ENCODE data around the gene ALX3. TPM values are rescaled to one million over a fixed set of nuclear protein-coding genes. Genes with fewer than 3 reads are reported as not detected.

ALX3 gene
- total RNA-seq, 1 experiment from 2014 or later: not detected

DNA sequence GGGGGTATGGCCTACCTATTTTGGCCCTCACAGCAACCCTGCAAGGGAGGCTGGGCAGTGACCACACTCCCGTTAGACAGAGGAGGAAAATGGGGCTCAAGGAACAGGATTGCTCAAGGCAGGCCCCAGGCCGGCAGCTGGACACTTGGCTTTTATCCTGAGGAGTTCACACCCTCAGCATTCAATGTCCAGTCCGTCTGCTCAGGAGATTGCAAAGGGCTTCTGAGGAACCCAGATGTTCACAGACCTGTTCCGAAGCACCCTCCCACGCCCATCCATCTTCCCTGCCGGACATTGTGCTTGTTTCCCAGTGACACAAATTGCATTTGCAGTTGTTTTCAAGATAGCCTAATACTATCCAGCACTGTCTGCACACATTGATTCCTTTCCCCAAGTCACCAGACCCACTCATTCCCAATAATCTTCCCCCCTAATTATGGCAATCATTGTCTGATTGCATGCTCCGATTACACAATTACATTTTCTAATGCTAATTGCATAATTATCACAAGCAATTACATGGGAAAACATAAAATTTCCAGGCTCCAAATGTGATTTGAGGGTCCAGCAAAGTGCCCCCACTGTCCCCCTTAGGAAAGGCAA lies 37.5 kb upstream of the ALX3 start:
- no peak overlapping the region for H2AFZ ChIP-seq
- H3K36me3 ChIP-seq (ENCODE audit: low read depth): no peaks in the 10 kb centered on the region
- H4K20me1 ChIP-seq (ENCODE audit: insufficient read depth): no peaks in the 10 kb centered on the region
- CTCF ChIA-PET: no interaction called here
- no peaks in the 10 kb centered on the region for H3K9me3 ChIP-seq (ENCODE audit: insufficient read depth, low read depth)
- no peak overlapping the region for H3K4me2 ChIP-seq
- no peak overlapping the region for H3K27ac ChIP-seq
- H3K4me1 ChIP-seq (replicated peaks; ENCODE audit: insufficient read depth): peaks cover 81% of the 10 kb centered on the region
- no peaks in the 10 kb centered on the region for H3K79me2 ChIP-seq (ENCODE audit: low read depth)
- peaks cover 28% of the 10 kb centered on the region for H3F3A ChIP-seq (ENCODE audit: insufficient read depth, low read depth)
- H3K9me2 ChIP-seq (ENCODE audit: insufficient read depth): no peaks in the 10 kb centered on the region
- no peak for DNase-seq
- TF ChIP-seq, protein P1, sequence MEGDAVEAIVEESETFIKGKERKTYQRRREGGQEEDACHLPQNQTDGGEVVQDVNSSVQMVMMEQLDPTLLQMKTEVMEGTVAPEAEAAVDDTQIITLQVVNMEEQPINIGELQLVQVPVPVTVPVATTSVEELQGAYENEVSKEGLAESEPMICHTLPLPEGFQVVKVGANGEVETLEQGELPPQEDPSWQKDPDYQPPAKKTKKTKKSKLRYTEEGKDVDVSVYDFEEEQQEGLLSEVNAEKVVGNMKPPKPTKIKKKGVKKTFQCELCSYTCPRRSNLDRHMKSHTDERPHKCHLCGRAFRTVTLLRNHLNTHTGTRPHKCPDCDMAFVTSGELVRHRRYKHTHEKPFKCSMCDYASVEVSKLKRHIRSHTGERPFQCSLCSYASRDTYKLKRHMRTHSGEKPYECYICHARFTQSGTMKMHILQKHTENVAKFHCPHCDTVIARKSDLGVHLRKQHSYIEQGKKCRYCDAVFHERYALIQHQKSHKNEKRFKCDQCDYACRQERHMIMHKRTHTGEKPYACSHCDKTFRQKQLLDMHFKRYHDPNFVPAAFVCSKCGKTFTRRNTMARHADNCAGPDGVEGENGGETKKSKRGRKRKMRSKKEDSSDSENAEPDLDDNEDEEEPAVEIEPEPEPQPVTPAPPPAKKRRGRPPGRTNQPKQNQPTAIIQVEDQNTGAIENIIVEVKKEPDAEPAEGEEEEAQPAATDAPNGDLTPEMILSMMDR (conservative IDR thresholded peaks at IDR 0.05): no peak
- TF ChIP-seq EZH2 (IDR thresholded peaks at IDR 0.05; ENCODE audit: low read depth): no peak
- BruUV-seq (replicated peaks): no TSS peak
- H3K27me3 ChIP-seq (ENCODE audit: insufficient read depth, low read depth): no peaks in the 10 kb centered on the region
- H3K4me3 ChIP-seq: no peak overlapping the region
- POLR2A ChIA-PET (ENCODE audit: unreplicated experiment): no interaction called here
- intact Hi-C loops (cut with micrococcal nuclease; ENCODE audit: unreplicated experiment): loop anchor here (2.0 to 10.0 kb wide), 2 partner anchors 19 to 333 kb away; no protein-coding TSS in a partner anchor

DNA sequence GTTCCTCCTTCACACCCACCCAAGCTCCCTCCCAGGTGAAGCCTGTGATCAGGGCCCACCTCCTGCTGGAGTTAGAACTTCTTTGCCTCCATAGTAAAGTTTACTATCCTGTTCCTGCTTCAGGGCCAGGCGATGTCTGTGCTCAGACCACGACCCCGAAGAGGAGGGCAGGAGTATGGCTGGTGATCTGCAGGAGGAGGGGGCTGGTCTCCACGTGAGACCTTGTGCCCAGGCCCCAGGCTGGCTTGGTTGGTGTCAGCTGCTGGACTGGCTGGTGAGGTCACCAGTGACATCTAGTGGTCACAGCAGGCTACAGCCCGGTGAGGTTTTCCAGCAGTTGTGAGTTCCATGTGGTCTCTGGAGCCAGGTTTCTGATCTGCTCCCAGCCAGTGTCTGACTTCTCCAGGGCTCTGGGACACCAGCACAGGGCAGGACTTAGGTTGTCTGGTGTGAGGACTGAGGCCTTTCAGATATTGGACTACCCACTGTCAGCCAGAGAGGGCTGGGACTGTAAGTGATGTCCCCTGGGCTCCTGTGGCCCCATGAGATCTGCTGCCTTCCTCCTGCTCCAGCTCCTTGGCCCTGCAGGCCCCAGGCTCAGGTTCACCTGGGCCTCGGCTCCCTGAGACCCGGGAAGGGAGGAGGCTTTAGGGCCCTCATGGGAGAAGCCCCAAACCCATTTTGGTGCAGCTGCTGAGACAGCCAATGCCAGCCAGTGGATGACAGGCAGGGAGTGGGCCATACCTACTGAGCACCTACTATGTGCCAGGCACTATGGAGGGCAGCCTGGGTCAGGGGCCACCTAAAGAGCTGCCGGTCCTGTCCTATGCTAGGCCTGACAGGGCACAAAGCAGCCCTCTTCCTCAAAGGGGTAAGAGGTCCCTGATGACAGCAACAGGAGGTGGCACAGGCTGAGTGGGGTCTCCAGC lies 35.8 kb upstream of the ALX3 start:
- Histone ChIP-seq H3K4me1 (replicated peaks; ENCODE audit: insufficient read depth) (peaks cover 84% of the 10 kb centered on the region), H3F3A (ENCODE audit: insufficient read depth, low read depth) (peaks cover 36% of the 10 kb centered on the region), H3K4me2 (peak overlapping the region; percentile 68), H3K79me2 (ENCODE audit: low read depth) (no peaks in the 10 kb centered on the region), H3K36me3 (ENCODE audit: low read depth) (no peaks in the 10 kb centered on the region), H3K9me3 (ENCODE audit: insufficient read depth, low read depth) (no peaks in the 10 kb centered on the region), H3K27me3 (ENCODE audit: insufficient read depth, low read depth) (no peaks in the 10 kb centered on the region), H2AFZ (no peak overlapping the region), H4K20me1 (ENCODE audit: insufficient read depth) (no peaks in the 10 kb centered on the region), H3K4me3 (no peak overlapping the region), H3K27ac (0 out of 2 replicates have a peak overlapping the region, but pooled peaks have one; percentile 99), H3K9me2 (ENCODE audit: insufficient read depth) (no peaks in the 10 kb centered on the region)
- DNase-seq: peak; percentile 60 to 70
- BruUV-seq (replicated peaks): no TSS peak
- intact Hi-C loops (cut with micrococcal nuclease; ENCODE audit: unreplicated experiment): loop anchor here (1.0 to 10.0 kb wide), 5 partner anchors 17 to 560 kb away; no protein-coding TSS in a partner anchor
- no peak for TF ChIP-seq EZH2 (IDR thresholded peaks at IDR 0.05; ENCODE audit: low read depth)
- TF ChIP-seq, protein P1 (conservative IDR thresholded peaks at IDR 0.05): peak; percentile 98
- ChIA-PET POLR2A (ENCODE audit: unreplicated experiment) (interaction anchor here (0.7 kb wide), 1 partner anchor 176 kb away, joined by 3 read pairs; no protein-coding TSS in a partner anchor), CTCF (interaction anchor here (0.5 to 3.1 kb wide), 6 partner anchors 10 to 71 kb away, joined by 4 to 30 read pairs (median 6); partner anchors contain the start of gene STRIP1)

DNA sequence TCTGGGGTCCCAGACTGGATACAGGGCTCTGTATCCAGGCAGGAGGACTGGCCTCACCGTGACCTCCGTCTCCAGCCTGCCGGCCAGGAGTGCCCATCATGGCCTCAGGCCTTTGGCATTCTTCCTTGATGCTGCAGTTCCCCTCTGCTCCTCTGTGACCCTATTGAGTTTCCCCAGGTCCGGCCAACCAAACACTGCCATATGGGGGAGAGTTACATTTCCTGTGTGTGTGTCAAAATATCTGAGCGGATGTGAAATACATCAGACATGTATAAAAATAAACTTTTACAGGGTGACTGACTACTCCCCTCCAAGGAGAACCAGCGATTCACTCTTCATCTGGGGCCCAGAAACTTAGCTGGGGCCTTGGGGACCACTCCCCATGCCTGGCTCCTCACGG lies 31.6 kb upstream of the ALX3 start:
- Histone ChIP-seq H3K9me2 (ENCODE audit: insufficient read depth) (no peaks in the 10 kb centered on the region), H2AFZ (peak overlapping the region; percentile 8; the same call in 1 of the 2 replicates), H3K4me1 (replicated peaks; ENCODE audit: insufficient read depth) (peaks cover 96% of the 10 kb centered on the region), H4K20me1 (ENCODE audit: insufficient read depth) (no peaks in the 10 kb centered on the region), H3K4me3 (peak overlapping the region; percentile 22; the same call in 1 of the 2 replicates), H3K4me2 (peak overlapping the region; percentile 68), H3K27ac (peak overlapping the region; percentile 99), H3K79me2 (ENCODE audit: low read depth) (peaks cover 4% of the 10 kb centered on the region), H3K9me3 (ENCODE audit: insufficient read depth, low read depth) (no peaks in the 10 kb centered on the region), H3K27me3 (ENCODE audit: insufficient read depth, low read depth) (no peaks in the 10 kb centered on the region), H3F3A (ENCODE audit: insufficient read depth, low read depth) (peaks cover 60% of the 10 kb centered on the region), H3K36me3 (ENCODE audit: low read depth) (no peaks in the 10 kb centered on the region)
- intact Hi-C loops (cut with micrococcal nuclease; ENCODE audit: unreplicated experiment): loop anchor here (1.0 to 10.0 kb wide), 2 partner anchors 11 to 327 kb away; no protein-coding TSS in a partner anchor
- TF ChIP-seq, protein P1 (conservative IDR thresholded peaks at IDR 0.05): no peak
- TF ChIP-seq EZH2 (IDR thresholded peaks at IDR 0.05; ENCODE audit: low read depth): no peak
- no TSS peak for BruUV-seq (replicated peaks)
- peak; percentile 48 to 85 for DNase-seq
- POLR2A ChIA-PET (ENCODE audit: unreplicated experiment): interaction anchor here (0.7 kb wide), 1 partner anchor 25 kb away, joined by 3 read pairs; no protein-coding TSS in a partner anchor
- CTCF ChIA-PET: interaction anchor here (0.5 to 1.2 kb wide), 3 partner anchors 14 to 1333 kb away, joined by 3 to 6 read pairs (median 3); no protein-coding TSS in a partner anchor

Data from PC-9 (cell line).